GM18861 (cell line): ENCODE data around the gene U2AF1.
"Not testable (repeated sequence)": the region's sequence is repeated elsewhere in the genome, so short reads cannot be mapped to it uniquely, and the experiment has no call there.

Experiments
- ATAC-seq: cut with Tn5 transposase; IDR thresholded peaks from one replicate; pipeline ENCODE4 v1.9.1; 2021; ENCODE audit not compliant: unreplicated experiment

U2AF1 gene

DNA sequence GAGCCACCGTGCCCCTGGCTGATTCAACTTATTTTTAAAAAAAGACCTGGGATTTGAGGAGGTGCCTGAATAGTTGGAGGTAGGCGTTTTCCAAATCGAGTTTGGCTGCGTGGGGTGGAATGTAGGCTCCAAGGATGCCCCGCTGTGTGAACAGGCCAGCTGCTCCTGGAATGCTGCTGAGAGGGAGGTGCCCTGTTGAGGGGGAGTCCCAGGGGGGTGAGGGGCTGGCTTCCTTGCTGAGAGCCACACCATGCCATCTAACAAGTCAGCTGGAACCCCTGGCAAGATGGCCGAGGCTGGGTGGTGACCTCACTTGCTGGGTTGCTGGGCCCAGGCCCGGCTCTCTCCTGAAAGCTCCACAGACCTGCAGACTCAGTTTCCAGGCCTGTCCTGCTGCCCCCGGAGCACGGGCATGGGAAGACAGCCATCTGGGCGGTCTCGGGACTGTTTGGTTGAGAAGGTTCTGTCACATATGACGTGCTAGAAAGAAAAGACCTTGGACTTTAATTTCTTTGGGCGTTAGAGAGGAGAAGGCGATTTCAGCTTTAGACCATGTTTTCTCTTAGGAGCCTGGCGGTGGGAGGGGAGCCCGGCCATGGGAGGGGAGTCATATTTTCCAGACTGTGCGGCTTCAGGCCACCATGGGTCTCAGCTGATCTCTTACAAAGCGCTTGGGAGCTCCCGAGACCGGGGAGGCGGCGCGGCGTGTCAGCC lies 24.6 kb downstream of the U2AF1 start:
- not testable (repeated sequence) for ATAC-seq

- not testable (repeated sequence) for ATAC-seq
Observed at GRCh38 chr21:43076643-43077042, 30.7 kb downstream of the U2AF1 start.

DNA sequence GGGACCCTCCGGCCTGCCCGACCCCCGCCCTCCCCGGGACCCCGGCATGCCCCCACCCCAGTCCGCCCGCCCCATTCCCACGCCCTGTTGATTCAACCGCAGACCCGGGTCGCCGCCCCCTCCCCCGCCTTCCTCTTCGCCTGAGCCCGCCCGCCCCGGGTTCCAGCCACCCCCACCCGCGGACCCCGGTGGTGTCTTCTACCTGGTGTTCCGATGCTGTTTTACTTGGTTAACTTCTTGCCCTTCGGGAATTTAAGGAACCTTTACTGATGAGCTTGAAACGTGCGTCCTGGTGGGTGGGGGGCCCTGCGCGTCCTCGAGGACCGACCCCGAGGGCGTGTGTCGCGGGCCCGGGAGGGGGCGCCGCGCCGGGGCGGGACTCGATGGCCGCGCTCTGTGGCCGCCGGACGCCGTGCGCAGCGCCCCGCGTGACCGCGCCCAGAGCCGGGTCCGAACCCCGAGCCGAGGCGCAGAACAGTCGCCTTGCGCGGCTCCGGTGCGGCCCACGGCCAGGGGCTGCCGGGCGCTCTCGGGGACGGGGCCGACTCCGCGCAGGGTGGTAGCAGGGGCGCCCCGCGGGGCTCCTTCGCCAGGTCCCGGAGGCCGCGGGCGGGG lies 31.2 kb downstream of the U2AF1 start:
- ATAC-seq = not testable (repeated sequence)

DNA sequence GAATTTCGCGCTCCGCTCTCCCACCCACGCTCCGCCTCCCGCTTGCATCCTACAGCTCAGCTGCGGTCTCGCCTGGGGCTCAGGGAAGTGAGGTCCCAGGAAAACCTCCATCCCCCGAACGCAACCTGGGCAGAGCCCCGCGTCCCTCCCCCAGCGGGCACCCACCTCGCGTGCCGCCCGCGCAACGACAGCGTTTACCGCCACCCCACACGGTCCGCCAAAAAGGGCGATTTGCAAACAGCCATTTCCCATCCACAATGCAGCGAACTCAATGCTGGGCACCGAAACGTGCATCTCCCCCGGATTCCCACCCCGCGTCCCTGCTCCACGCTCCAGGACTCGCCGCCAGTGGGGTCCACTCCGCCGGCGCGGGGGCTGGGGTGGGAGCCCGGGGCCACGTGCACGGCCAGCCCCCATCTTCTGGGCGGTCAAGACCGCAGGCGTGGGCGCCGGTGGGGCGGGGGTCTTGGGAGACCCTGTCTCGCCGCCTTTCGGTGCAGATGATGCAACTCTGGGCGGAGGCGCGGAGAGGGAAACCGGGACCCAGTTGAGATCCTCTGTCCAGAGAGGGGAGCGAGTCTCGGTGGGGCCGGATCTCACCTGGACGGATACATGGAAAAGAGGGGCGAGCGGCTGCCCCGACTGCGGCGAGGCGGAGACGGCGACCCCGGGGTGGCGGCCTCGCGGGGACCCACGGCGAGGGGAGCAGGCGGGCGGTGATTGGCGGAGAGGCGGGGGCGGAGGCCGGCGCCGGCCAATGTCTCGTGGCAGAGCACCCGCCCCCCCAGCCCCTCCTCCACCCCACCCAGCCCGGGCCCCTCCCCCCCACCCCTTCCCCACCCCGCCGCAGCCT lies 32.0 kb downstream of the U2AF1 start, which contains the start of gene CBS:
CBS (minus strand) TSS at position 666 of the 853 bp plus-strand sequence. CDS start 3,642 bp downstream, outside the sequence.
- not testable (repeated sequence) for ATAC-seq

DNA sequence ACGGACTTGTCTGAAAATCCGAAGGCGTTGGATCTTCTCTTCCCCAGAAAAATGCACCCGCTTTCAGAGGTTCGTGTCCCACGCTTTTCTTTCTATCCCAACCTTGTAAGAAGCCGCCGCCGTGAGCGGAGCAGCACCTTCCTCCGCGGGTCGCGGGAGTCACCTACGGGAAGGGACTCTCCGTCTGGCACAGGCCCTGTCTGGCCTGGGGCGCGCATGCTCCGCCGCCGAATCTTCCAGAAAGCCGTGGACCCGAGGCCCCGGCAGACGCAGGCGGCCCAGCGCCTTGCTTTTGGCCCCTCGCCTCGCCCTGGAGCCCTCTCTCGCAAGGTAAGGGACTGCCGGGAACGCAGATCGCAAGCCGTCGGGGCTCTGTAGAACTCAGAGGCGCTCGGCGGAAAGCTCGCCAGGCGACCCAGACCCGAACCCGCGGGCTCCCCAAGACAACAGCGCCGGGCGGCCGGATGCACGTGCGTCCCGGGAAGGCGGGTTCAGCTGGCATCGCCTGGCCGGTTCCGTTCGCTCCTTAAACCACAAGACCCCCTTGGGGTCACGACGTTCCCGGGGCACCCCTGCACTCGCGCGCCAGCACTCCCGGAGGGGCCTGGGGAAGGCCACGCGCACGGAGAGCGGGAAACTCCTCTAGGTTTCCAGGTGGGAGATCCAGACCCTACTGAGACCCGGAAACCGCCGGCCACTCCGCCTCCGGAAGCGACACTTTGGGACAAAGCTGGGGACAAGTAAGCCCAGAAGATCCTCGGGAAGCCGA lies 32.8 kb downstream of the U2AF1 start:
- ATAC-seq = not testable (repeated sequence)

DNA sequence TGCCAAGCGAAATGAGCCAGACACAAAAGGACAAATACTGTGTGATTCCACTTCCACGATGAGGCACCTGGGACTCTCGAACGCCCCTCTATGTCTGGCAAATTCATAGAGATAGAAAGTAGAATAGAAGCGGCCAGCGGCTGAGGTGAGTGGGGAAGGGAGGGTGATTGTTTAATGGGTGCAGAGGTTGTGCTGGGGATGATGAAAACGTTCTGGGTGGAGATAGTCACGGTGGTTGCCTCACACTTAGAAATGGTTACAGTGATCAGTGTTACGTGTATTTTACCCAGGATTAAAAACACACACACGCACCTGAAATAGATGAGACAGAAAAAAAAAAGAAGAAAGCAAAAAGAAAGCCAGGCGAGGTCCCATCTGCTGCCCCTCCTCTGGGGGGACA lies 34.6 kb downstream of the U2AF1 start:
- ATAC-seq = not testable (repeated sequence)

GRCh38 chr21:43069682-43070081 lies 37.7 kb downstream of the U2AF1 start:
- ATAC-seq = not testable (repeated sequence)

DNA sequence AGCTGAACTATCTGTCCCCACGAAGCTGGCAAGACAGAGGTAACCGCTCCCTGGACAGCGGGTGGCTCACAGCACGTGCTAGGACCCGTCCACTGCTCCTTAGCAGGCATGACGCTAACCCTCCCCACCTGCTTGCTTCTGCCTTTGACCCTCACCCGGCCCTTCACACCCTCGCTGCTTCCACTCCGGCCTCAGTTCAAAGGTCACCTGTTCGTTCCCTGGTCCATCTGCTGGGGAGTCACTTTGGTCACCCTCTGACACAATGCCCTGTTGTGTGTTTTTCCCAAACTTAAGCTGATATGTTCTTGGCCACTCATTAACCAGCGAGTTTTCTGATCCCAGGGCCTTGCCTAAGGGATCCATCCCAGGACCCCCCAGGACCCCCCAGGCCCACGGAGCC lies 39.3 kb downstream of the U2AF1 start:
- not testable (repeated sequence) for ATAC-seq

- ATAC-seq = not testable (repeated sequence)
Observed at GRCh38 chr21:43066690-43067089, 40.7 kb downstream of the U2AF1 start.

DNA sequence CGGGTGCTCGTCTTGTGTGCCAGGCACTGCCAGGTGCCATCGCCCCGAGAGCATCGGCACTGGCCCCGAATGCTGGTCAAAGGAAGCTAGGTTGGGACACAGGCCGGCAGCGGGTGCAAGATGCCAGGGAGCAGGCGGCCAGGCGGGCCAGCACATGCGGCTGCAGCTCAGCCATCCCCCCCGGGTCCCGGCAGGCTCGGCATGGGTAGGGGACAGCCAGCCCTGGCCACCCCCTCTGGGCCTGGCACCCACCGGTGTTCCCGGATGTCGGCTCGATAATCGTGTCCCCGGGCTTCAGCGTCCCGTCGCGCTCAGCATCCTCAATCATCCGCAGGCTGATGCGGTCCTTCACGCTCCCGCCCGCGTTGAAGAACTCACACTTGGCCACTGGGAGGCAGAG lies 41.4 kb downstream of the U2AF1 start:
- ATAC-seq = not testable (repeated sequence)

DNA sequence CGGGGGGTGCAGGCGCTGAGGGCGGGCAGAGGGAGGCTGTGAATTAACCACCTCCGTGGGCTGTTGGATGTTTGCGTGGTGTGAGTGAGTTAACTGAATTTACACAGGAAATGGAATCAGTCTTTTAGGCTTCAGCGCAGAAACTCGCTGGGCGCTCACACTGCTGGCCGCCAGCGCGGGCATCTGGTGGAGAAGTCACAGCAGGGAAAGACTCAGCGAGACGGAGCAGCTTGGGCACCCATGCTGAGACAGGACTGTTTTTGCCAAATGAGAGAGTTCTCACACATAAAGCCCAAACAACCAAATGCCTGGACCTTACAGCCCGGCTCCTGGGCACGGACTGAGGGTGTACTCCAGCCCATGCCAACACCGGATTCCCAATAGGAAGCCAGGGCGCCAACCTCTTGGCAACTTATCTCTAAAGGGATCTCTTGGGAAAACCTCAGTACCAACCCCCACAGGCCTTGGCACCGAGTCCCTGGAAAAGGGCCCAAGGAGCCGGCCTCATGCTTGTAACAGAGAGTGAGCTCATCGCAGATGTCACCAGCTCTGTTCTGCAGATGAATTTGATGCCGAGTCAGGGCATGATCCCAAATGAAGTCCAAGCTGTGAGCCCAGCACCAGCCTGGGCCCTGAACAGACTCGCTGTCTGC lies 43.0 kb downstream of the U2AF1 start:
- not testable (repeated sequence) for ATAC-seq

GRCh38 chr21:43062955-43063664 lies 44.3 kb downstream of the U2AF1 start:
- ATAC-seq = not testable (repeated sequence)

DNA sequence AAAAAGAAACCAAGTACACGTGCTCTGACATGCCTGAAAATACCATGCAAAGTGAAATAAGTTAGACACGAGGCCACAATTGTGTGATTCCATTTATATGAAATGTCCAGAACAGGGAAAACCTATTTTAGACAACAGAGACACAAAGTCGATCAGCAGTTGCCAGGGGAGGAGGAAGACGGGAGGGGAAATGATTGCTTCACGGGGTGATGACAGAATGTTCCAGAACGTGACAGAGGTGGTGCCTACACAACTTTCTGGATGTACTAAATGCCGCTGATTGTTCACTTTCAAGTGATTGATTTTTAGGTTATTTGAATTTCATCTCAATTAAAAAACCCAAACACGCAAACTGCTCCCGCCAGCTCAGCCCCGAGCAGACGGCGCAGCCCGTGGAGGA lies 54.3 kb downstream of the U2AF1 start:
- not testable (repeated sequence) for ATAC-seq

GRCh38 chr21:43045876-43046821 lies 61.2 kb downstream of the U2AF1 start:
- not testable (repeated sequence) for ATAC-seq

GRCh38 chr21:43045165-43045875 lies 62.0 kb downstream of the U2AF1 start:
- not testable (repeated sequence) for ATAC-seq

- ATAC-seq = not testable (repeated sequence)
Observed at GRCh38 chr21:43044547-43044946, 62.8 kb downstream of the U2AF1 start.

DNA sequence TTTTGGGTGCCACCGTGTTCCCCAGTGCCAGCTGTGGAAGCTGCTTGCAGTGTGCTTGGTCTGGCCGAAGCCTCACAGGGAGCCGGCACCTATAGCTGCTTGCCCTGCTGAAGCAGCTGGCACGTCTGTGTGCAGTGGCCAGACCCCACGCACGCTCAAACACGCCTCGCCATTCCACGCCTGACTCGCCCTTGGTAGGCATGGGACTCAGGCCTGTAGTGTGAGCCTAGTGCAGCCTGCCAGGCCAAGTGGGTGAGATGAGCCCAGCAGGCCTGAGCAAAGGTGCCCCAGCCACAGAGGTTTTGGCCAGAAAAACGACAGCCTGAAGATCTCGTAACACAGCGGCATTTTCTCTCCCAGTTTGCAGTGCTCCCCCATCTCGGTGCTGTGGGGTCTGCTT lies 64.1 kb downstream of the U2AF1 start:
- not testable (repeated sequence) for ATAC-seq
